HG03558 (cell line): ENCODE data around the gene PLXNB1.
"Not testable (repeated sequence)": the region's sequence is repeated elsewhere in the genome, so short reads cannot be mapped to it uniquely, and the experiment has no call there.

Experiments
- ATAC-seq: cut with Tn5 transposase; IDR thresholded peaks from one replicate; pipeline ENCODE4 v1.9.1; 2021; ENCODE audit warnings: moderate number of reproducible peaks; ENCODE audit not compliant: unreplicated experiment; ENCODE audit errors: extremely low read depth

Gene PLXNB1, protein sequence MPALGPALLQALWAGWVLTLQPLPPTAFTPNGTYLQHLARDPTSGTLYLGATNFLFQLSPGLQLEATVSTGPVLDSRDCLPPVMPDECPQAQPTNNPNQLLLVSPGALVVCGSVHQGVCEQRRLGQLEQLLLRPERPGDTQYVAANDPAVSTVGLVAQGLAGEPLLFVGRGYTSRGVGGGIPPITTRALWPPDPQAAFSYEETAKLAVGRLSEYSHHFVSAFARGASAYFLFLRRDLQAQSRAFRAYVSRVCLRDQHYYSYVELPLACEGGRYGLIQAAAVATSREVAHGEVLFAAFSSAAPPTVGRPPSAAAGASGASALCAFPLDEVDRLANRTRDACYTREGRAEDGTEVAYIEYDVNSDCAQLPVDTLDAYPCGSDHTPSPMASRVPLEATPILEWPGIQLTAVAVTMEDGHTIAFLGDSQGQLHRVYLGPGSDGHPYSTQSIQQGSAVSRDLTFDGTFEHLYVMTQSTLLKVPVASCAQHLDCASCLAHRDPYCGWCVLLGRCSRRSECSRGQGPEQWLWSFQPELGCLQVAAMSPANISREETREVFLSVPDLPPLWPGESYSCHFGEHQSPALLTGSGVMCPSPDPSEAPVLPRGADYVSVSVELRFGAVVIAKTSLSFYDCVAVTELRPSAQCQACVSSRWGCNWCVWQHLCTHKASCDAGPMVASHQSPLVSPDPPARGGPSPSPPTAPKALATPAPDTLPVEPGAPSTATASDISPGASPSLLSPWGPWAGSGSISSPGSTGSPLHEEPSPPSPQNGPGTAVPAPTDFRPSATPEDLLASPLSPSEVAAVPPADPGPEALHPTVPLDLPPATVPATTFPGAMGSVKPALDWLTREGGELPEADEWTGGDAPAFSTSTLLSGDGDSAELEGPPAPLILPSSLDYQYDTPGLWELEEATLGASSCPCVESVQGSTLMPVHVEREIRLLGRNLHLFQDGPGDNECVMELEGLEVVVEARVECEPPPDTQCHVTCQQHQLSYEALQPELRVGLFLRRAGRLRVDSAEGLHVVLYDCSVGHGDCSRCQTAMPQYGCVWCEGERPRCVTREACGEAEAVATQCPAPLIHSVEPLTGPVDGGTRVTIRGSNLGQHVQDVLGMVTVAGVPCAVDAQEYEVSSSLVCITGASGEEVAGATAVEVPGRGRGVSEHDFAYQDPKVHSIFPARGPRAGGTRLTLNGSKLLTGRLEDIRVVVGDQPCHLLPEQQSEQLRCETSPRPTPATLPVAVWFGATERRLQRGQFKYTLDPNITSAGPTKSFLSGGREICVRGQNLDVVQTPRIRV (N-terminal part only)

DNA sequence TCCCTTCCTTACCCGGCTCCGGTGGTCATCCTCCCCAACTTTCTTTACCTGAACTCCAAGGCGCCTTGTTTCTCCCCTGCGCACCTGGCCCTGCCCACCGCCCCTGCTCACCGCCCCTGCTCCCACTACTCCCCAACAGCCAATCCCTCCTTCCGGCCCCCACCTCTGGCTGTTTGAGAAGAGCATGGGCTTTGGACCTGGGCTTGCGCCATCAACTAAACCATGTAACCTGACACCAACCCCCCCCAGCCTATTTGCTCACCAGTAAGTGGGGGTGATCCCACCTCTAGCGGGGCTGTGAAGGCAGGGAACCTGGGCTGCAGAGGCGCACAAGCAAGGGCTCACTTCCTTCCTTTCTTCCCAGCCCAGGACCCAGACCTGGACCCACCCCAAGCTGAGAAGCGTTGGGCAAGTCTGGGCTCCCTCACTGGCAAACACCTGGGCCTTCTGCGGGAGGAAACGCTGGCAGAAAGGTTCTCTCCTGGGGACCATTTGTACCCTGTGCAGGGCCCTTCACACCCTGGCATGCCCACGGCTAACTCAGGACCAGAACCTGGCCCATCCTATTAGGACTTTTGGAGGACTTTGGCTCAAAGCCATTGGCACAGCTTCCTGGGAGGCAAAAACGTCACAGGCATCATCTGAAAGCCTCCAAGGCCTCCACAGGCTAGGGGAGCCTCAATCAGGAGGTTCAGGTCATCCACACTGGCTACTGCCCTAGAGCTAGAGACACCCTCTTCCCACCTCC, at the start of gene PLXNB1:
TSS of gene PLXNB1 (minus strand) at position 127 of the 748 bp plus-strand sequence. CDS start 5,475 bp downstream, outside the sequence.
- no peak for ATAC-seq

DNA sequence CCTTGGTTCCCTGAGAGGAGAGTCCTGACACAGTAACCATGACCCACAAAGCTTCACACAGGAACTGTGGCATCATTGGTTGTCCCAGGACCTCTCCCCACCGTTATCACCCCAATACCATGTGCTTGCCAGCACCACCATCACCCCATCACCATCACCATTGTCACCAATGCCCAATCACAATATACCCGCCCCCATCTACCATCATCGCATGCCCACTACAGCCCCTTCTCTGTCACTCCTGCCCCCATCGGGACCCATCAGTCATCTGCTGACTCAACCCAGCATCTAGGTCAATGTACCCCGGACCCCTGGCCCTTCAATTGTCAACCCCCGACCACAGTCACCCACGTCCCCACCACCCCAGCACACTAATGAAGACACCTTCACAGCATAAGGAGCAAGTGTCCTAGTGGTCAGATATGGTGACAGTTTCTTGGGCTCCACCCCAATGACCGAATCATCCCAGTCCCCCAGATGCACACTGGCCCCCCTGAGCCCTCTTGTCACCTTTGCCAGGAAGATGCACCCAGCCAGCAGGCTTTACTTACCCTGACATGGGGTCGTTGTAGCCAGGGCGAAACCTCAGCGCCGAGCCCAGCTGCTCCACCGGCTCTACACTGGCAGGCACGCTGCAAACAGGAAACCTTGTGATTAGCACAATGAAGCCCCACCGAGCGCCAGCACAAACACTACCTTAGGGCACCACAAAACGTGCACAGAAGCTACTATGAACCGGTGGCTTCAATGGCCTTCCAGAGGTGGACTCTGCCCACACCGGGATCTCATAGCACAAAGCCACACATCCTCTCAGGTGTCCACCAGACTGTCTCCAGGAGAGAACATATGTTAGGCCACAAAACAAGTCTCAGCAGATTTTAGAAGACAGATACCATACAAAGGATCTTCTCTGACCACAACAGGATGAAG, 49.0 kb upstream of the PLXNB1 start:
- ATAC-seq = no peak

DNA sequence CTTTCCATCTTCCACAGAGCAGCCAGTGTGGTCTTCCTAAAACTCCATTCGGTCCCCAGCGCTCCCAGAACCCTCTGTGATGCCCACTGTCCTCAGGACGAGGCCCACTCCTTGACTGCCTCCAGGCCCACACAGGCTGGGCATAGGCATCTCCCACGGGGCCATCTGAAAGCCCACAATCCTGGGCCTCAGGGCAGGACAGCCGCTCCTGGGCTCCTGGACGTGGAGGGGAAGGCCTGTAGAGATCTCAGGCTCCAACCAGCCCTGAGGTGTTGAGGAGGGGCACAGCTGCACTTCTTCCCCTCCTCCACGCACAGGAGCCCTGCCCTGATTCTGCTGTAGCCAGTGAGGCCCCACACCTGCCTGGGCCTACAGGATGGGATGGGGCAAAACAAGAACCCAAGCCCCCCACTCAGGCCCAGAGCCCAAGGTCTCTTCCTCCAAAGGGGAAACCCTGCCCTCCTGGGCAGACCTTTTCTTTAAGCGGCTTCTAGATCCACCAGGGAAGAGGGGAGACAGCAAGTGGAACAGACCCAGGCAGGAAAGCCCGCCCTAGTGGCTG, 48.2 kb upstream of the PLXNB1 start:
- no peak for ATAC-seq

DNA sequence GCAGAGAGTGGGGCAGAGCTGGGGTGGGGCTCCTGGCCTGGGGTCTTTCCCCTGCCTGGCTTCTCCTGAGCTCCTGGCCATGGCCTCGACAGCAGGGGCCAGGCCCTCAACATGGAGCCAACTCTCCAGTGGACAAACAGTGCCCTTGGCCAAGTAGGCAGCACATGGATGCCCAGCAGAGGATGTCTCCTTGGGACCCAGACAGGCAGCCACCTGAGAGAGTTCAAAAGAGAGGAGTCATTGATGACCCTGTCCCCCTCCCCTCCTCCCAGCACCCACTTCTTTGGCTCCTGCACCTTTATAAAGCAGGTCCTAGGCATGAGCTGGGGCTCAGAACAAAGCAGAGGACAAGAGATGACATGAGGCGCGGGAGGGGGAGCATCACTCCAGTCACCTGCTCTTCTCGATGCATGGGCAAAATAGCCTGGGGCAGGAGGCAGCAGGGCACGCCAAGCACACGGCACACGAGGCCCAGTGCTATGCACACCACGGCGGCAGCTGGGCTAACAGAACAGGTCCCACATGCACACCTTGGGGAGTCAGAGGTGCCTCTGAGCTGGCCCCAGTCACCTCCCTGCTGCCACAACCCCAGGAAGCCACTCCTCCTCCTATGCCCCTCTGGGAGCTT, 46.7 kb upstream of the PLXNB1 start:
- ATAC-seq = no peak

DNA sequence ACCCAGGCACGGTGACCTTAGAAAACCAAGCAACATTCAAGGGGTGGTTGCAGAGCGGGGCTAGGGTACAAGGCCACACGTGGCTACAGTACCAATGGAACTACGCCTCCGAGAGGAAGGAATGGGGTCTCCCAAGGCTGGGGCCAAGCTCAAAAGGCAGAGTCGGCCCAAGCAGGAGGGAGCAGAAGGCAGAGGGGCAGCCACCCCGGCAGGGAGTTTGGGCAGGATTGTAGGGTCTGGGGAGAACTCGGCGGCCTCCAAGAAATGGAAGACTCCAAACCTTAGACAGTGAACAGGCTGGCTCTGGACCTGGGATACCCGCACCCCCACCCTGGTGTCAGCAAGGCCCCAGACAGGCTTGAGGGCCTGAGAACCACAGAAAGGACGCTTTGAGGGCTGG, 45.3 kb upstream of the PLXNB1 start:
- no peak for ATAC-seq

DNA sequence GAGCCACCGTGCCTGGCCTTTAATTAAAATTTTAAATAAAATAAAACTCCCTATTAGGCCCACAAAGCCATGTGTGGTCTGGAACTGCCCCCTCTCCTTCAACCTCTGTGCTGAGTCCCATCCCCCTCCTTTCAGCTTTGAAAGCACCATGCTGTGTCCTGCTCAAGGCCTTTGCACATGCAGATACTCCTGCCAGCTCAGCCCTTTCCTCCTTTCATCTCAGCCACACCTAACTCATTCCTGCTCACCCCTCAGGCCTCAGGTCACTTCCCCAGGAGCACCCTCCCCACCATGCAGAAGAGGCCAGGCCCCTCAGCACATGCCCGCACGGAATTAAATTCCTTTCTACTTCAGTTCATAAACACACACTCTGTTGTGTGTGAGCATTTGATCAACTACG, 44.7 kb upstream of the PLXNB1 start:
- ATAC-seq = no peak

DNA sequence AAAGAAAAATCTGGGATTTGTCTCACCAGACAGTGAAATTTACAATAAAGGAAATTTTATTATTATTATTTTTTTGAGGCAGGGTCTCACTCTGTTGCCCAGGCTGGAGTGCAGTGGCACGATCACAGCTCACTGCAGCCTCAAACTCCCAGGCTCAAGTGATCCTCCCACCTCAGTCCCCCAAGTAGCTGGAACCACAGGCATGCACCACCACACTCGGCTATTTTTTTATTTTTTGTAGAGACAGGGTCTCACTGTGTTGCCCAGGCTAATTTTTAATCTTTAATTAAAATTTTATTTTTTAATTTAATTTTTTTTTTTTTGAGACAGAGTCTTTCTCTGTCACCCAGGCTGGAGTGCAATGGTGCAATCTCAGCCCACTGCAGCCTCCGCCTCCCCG, 44.1 kb upstream of the PLXNB1 start:
- not testable (repeated sequence) for ATAC-seq

DNA sequence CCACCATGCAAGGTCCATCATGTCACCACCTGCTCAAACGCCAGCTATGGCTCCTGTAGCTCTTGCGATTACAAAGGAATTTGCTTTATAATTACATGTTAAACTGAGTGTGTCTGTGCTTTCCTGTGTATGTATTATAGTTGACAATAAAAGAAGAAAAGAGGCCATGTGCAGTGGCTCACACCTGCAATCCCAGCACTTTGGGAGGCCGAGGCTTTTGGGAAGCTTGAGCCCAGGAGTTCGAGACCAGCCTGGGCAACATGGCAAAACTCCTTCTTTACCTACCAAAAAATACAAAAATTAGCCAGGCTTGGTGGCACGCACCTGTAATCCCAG, 43.7 kb upstream of the PLXNB1 start:
- no peak for ATAC-seq

DNA sequence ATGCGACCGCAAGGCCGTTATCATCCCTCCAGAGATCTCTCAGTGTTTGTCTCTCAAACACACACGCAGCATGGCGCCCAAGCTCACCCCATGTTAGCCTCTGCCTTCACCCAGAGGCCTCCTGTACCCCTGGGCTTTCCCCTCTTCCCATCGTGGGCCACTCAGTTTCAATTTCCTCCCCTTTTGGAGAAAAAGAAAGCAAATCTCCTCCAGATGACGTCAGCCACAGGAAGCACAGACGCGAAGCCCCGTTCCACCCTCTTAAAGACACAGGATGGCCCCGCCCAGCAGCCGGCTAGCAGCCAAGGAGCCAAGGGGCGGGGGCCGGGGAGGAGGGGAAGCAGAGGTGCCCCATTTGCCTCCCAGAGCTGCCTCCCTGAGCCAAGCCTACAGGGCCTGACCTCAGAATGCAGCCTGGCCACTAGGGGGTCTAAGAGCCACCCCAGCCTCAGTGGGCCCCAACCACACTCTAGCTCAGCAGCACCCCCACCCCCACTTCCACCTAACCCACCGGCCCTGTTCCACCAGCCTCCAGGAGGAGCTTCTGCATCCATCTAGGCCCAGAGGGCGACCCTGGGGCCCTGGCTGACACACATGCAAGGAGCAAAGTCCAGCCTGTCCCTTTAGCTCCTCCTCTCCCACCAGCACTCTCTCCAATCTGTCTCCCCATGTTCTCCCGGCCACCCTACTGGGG, 43.2 kb upstream of the PLXNB1 start:
- ATAC-seq = peak; percentile 57

DNA sequence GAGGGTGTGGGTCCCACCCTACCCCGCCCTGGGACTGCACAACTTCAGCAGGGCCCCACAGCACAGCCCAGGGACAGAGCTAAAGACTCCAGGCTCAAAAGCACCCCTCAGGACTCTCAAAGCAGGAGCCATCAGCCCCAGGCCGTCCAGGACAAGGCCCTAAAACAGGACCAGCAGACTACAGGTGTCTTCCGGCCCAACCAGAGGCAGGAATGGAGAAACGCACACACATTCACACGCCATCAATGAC, 42.7 kb upstream of the PLXNB1 start:
- peak; percentile 13 for ATAC-seq

DNA sequence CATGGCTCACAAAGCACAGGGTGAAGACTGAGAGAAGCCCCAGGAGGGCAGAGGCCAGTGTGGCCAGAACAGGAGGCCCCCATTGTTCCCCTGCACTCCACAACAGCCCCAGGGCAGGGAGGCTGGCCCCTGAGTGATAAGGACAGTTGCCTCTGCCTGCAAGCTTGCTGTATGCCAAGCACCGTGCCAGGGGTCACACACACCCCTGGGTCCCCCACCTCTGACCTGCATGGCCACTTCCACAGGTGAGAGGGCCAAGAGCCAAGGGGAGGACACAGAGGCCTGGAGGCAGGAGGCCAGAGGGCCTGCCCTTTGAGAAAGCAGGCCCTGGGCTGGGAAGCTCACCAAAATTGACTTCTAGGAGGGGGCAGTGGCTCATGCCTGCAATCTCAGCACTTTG, 40.4 kb upstream of the PLXNB1 start:
- ATAC-seq = no peak

DNA sequence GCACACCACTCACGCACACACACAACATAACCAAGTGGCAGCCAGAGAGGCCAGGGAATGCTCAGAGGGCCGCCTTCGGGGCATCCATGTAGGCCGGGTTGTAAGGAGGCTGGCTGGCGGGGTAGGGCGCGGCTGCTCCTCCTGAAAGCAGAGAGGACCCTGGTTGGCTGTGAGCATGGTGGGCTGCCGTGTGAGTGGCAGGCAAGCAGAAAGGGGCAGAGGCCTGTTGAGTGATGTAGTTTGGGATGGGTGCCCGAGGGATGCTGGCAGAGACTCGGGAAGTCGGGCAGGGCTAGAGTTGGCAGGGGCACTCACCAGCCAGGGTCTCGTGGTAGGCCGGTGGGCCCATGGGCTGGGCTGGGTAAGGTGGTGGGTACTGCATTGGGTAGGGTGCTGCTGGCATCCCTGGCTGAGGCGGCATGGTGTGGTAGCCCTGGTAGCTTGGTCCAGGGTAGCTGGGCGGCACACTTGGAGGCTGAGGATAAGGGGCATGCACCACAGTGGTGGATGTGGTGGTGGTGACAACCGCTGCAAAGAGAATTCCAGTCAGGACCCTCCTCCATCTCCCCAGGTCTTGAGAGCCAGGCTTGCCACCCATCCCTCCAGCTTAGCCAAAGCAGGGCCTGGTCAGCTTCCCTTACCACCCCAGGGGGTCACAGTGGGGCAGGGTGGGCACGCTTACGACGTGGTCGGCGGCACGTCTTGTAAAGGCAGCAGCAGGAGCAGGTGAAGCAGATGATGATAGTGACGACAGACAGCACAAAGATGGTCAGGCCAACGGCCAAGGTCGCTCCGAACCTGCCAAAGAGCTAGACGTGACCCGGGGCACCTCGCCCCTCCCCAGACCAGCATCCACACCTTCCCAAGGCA, 39.4 kb upstream of the PLXNB1 start:
- no peak for ATAC-seq

DNA sequence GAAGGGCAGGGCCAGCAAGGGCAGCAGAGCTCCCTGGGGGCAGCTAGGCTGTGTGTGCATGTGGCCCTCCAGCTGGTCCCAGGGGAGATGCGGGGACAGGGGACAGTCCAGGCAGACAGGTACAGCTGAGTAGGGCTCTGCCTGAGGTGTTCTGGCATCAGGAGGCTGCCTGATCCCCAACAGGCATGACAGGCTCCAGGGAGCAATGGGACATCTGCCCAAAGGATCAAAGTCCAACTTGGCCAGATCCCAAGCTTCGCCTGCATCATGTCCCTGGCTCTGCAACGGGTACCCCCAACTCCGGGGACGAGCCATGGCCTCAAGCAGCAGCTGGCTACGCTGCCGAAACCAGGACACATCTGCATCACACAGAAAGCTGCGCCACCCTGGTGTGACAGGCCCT, 38.4 kb upstream of the PLXNB1 start:
- ATAC-seq = no peak

DNA sequence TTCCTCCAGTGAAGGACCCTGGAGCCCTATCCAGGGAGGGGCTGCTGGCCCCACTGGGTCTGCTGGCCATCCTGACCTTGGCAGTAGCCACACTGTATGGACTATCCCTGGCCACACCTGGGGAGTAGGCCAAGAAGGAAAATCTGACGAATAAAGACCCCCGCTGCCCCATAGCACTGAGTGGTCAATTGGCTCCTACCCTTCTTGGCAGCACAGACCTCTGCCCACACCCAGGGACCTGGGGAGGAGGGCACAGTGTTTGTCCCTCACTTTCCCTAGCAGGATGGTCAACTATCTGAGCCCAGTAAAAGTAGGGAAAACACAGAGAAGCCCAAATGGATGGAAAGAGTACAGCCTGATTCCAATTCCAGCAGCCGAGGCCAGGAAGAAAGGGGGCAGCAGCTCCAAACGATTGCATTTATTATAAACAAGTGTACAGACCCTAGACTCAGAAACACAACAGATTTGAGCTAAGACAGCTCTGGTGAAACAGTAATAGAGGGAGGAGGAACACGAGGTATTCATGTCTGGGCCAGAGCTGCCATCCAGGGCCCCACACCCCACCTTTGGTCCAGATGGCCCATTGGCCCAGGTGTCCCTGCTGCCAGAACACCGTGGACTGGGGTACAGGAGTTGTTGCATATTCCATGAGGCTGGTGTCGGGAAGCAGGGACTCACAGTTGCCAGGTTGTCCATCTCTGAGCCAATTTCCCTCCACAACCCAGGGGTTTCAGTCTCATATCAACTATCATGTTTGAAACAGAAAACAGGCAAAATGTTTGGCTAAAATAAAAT, 37.8 kb upstream of the PLXNB1 start:
- ATAC-seq = no peak

DNA sequence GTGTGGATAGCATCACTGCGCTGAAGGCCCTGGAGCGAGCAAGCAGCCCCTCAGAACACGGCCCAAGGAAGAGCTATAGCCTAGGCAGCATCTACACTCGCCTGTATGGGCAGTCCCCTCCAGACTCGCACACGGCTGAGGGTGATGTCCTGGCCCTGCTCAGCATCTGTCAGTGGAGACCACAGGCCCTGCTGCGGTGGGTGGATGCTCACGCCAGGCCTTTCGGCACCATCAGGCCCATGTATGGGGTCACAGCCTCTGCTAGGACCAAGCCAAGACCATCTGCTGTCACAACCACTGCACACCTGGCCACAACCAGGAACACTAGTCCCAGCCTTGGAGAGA, 37.2 kb upstream of the PLXNB1 start:
- ATAC-seq = no peak

DNA sequence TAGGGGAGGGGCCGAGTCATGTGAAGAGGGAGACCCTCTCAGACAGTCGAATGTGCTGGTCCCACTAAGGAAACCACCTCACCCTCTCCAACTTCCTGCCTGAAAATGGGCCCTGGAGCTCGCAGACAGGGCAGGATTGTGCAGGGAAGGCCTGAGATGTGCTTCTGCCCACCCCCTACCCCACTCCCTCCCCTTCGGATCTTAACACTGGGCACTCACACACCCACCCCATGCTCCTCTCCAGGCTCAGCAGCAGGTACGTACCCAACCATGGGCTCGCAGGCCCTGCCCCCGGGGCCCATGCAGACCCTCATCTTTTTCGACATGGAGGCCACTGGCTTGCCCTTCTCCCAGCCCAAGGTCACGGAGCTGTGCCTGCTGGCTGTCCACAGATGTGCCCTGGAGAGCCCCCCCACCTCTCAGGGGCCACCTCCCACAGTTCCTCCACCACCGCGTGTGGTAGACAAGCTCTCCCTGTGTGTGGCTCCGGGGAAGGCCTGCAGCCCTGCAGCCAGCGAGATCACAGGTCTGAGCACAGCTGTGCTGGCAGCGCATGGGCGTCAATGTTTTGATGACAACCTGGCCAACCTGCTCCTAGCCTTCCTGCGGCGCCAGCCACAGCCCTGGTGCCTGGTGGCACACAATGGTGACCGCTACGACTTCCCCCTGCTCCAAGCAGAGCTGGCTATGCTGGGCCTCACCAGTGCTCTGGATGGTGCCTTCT, 36.7 kb upstream of the PLXNB1 start:
- ATAC-seq = no peak
